ENCODE measurements around the gene IZUMO1.
"Not testable (repeated sequence)": the region's sequence is repeated elsewhere in the genome, so short reads cannot be mapped to it uniquely, and the experiment has no call there.

The IZUMO1 gene

DNA sequence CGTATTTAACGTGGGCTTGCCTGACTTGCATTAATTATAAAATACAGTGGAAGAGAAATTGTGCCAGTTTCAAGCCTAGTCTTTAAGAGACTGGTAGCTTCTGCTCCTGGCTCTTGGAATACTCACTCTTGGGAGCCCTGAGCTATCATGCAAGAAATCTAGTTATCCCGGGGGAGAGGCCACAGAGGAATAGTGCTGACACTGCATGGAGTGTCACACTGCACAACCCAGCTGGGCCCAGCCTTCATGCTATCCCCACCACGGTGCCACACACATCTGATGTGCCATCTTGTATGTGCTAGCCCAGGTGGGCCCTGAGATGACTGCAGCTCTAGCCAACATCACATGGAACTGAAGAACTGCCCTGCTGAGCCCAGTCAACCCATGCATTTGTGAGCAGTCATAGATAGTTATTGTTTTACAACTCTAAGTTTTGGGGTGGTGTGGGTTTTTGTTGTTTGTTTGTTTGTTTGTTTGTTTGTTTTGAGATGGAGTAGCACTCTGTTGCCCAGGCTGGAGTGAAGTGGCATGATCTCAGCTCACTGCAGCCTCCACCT is 35.5 kb downstream of the IZUMO1 start:
- DNase-seq: no peak

DNA sequence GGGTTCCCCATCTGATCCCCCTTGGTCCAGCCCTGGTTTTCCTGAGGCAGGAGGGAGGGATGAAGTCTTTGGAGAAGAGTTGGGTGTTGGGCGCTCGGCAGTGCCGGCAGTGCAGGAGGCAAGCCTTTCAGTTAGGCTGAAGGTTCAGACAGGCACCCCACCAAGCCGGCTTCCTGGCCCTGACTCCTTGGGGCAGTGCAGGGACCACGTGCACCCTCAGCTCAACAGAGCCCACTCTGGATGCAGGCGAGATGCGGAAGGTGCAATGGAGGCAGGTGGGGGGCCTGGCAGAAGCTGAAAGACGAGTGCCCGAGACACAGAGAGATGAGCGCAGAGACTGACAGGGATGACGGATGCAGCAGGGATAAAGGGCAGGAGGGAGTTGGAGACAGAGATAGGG is 38.2 kb downstream of the IZUMO1 start:
- DNase-seq: no peak

DNA sequence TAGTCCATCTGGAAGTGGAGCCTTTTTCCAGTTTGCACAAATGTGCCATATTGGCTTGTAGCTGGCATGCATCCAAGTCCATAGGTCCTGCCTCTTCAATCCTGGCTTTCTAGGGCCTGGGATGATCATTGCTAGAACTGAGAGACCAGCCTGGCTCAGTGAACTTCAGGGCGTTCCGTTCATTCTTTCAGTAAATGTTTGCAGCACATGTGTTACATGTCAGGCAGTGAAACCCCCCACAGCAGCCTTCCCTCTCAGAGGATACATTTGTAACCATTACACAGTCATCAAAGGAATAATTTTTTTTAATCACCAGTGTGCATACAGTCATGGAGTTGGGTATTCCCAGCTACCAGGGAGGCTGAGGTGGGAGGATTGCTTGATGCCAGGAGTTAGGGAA is 41.3 kb downstream of the IZUMO1 start:
- no peak for DNase-seq

DNA sequence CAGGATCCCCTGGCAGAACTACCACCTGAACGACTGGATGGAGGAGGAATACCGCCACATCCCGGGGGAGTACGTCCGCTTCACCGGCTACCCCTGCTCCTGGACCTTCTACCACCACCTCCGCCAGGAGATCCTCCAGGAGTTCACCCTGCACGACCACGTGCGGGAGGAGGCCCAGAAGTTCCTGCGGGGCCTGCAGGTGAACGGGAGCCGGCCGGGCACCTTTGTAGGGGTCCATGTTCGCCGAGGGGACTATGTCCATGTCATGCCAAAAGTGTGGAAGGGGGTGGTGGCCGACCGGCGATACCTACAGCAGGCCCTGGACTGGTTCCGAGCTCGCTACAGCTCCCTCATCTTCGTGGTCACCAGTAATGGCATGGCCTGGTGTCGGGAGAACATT is 43.4 kb downstream of the IZUMO1 start:
- DNase-seq: no peak

DNA sequence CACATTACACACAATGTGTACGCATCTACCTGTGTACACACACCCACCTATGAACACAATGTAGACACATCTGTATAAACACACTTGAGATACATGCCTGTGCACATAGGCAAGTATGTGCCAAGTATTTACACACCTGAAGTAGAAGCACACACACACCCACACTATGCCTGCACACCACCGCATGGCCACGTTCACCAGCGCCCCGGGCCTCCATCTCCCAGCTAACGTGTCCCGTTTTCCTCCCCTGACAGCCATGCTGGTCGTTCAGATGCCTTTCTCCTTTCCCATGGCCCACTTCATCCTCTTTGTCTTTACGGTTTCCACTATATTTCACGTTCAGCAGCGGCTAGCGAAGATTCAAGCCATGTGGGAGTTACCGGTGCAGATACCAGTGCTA is 44.0 kb downstream of the IZUMO1 start:
- no peak for DNase-seq

DNA sequence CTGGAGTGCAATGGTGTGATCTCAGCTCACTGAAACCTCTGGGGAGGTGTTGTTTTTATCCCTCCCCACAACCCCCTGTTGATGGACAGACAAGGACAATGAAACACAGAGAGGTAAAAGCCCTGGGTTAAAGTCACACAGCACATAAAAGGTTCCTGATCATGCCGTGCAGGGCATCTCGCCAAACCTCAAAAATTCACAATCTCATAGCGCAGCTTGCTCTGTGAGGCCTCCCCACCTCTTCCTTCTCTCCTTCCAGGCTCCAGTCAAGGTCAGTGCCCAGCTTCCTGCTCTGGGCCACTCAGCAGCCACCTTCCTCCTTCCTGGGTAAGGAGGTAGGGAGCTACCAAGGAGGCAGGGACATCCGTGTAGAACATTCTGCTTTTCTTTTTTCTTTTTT is 48.7 kb downstream of the IZUMO1 start:
- no peak for DNase-seq

DNA sequence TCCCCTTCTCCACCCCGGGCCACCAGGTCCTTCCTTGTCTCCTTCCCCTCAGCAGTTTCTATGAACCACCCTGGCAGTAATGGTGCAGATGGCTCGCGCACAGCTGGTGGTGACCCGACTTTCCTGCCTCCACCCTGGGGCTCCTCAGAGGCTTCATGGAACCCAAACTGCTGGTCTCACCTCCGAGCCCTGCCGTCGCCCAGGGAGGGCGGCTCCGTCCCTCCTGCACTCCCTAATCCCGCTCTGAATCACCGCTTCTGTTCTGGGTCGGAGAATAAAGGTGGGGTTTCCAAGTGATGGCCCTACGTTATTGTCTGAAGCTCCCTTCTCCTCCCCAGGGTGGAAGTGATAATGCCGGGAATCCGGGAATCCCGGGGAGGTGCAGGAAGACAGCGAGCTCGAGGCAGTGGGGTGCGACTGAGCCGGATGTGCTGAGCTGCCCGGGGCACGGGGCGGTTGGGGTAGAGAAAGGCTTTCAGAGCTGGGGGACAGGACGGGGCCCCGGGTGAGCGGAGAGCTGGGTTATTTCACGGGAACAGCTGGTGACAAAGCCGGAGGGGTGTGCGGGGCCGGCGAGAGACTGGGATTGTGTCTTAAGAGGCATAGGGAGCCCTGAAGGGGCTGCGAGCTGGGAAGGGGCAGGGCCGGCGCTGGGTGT is 50.2 kb downstream of the IZUMO1 start:
- DNase-seq: no peak

DNA sequence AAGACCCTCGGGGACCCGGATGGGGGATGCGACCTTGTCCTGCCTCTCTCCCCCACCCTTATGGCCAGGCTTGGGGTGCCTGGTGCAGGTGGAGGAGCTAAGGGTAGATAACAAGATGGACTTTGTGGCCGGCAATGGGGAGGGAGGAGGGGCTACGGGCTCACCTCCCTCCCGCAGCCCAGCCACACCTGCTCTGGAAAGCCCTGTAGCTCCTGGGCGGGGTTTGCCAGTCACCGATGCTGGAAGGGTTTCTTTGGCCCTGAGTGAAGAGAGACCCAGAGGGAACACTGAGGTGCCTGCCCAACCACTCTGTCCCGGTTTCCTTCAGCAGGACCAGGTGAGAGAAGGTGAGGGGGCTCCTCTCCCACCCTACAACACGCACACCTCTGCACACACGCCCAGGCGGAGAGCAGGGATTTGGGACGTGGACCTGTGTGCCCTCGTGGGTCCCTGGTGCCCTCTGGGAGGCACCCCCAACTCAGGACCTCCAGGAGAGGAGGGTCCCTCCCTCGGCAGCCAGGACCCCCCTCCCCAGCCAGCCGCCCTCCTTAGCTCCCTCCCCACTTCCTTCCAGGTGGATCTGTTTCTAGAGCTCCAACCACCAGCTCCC is 50.9 kb downstream of the IZUMO1 start, which contains the start of gene FUT2:
Gene FUT2 (plus strand): TSS at position 229 of the 610 bp plus-strand sequence. CDS start 6,986 bp downstream, outside the sequence.
- DNase-seq: no peak

DNA sequence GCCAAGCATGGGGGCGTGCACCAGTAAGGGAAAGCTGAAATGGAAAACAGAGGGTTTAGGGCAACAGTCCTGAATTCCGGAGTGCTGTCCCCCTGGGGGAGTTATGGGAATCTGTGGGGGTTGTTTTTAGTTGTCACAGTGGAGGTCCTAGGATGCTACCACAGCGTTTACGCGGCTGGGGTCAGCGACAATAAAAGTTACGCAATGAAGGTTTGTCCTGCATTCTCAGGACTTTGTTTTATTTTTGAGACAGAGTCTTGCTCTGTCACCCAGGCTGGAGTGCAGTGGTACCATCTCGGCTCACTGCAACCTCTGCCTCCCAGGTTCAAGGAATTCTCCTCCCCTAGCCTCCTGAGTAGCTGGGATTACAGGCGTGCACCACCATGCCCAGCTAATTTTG is 53.1 kb downstream of the IZUMO1 start:
- not testable (repeated sequence) for DNase-seq
